Panc1 (cell line): Measurements from ENCODE around the gene EHBP1. TPM values are rescaled to one million over a fixed set of nuclear protein-coding genes. Genes with fewer than 3 reads are reported as not detected.

ENCODE experiments used
- ATAC-seq: fragments of 200-7000 bp; cut with Tn5 transposase; 2 replicates; pipeline ENCODE4 v1.9.1; 2020; ENCODE audit warnings: mild to moderate bottlenecking, moderate library complexity
- BruUV-seq: library from RNA; stranded (reverse); fragments of 400-500 nt; replicated peaks from 2 replicates; lab custom pipeline; 2021; lab: Mats Ljungman, UMichigan
- CTCF ChIA-PET: fragments of 300-600 bp; sonication (Branson Sonifier 250); formaldehyde crosslinking; loops from one replicate; lab custom pipeline; 2022; ENCODE audit warnings: antibody characterized with exemption; lab: Charles Lee
- POLR2A ChIA-PET: fragments of 300-600 bp; sonication (Branson Sonifier 250); formaldehyde crosslinking; loops from one replicate; lab custom pipeline; 2022; ENCODE audit warnings: antibody characterized with exemption; lab: Charles Lee
- DNase-seq: peaks from one replicate; pipeline ENCODE4 v3.0.0-alpha.2; 2010; ENCODE audit warnings: low read depth, low spot score
- H3K27ac ChIP-seq: 2 replicates; pipeline ENCODE4 v1.5.1; 2011; ENCODE audit warnings: mild to moderate bottlenecking, low read length, inconsistent platforms
- H3K27me3 ChIP-seq: fragments of 200-500 bp; sonication (Bioruptor generic); 2 replicates; pipeline ENCODE4 v1.6.0; 2014; ENCODE audit warnings: low read length, inconsistent platforms; ENCODE audit not compliant: control insufficient read depth, insufficient read depth
- H3K36me3 ChIP-seq: fragments of 200-500 bp; sonication (Bioruptor generic); 2 replicates; pipeline ENCODE4 v1.5.1; 2014; ENCODE audit warnings: inconsistent platforms, mild to moderate bottlenecking, low read length, moderate library complexity; ENCODE audit not compliant: control insufficient read depth, insufficient read depth
- H3K4me1 ChIP-seq: 2 replicates; pipeline ENCODE4 v1.5.1; 2011; ENCODE audit warnings: inconsistent platforms, mild to moderate bottlenecking, low read length, moderate library complexity; ENCODE audit not compliant: control insufficient read depth, insufficient read depth
- H3K4me3 ChIP-seq, 2 experiments: 2 replicates each; pipeline ENCODE4 v1.5.1; 2011 to 2012; ENCODE audit warnings: low read depth in 2 of 2, low read length in 2 of 2, mild to moderate bottlenecking in 2 of 2, inconsistent platforms in 1 of 2, moderate library complexity in 1 of 2
- H3K9me3 ChIP-seq: fragments of 200-500 bp; sonication (Bioruptor generic); 2 replicates; pipeline ENCODE4 v1.5.1; 2014; ENCODE audit warnings: low read depth, mild to moderate bottlenecking, inconsistent platforms, low read length, moderate library complexity; ENCODE audit not compliant: control insufficient read depth, insufficient read depth
- POLR2AphosphoS5 ChIP-seq: IDR thresholded peaks from 2 replicates; pipeline ENCODE4 v1.6.1; 2012; ENCODE audit warnings: mild to moderate bottlenecking, low read depth, low read length, moderate library complexity
- SIN3A ChIP-seq: IDR thresholded peaks from 2 replicates; pipeline ENCODE4 v1.6.1; 2012; ENCODE audit warnings: low read depth, mild to moderate bottlenecking, low read length, moderate library complexity, borderline replicate concordance; ENCODE audit not compliant: insufficient read depth
- TCF7L2 ChIP-seq: IDR thresholded peaks from 2 replicates; pipeline ENCODE4 v1.6.1; 2011; ENCODE audit warnings: mild to moderate bottlenecking, low read depth, low read length, inconsistent platforms
- in situ Hi-C: cut with HindIII; loops from 2 replicates; pipeline ENCODE4 v1.10.0; 2016; ENCODE audit warnings: low sequenced_read_pairs, low pct_unique_long_range_greater_than_20kb
- intact Hi-C: fragments of 100-400 bp; cut with micrococcal nuclease; formaldehyde crosslinking; loops from one replicate; pipeline ENCODE4 v1.10.0; 2022; ENCODE audit not compliant: unreplicated experiment
- total RNA-seq: library from RNA; stranded (reverse); gene quantifications from one replicate; pipeline ENCODE4 v1.2.1, GENCODE V29; 2021; ENCODE audit not compliant: unreplicated experiment
- TF ChIP-seq, protein P1 (sequence below): fragments of 450-650 bp; IDR thresholded peaks from 2 replicates; pipeline ENCODE4 v1.5.1; 2017; ENCODE audit warnings: mild to moderate bottlenecking
- TF ChIP-seq, protein P2 (sequence below), 2 experiments: IDR thresholded peaks; 2 replicates each; pipeline ENCODE4 v1.6.1; 2011 to 2012; ENCODE audit warnings: low read depth in 2 of 2, control low read depth in 1 of 2, low read length in 1 of 2, mild to moderate bottlenecking in 1 of 2, moderate library complexity in 1 of 2; ENCODE audit not compliant: insufficient read depth in 1 of 2

EHBP1 gene
- total RNA-seq, 1 experiment from 2014 or later, result 46.1 TPM

DNA sequence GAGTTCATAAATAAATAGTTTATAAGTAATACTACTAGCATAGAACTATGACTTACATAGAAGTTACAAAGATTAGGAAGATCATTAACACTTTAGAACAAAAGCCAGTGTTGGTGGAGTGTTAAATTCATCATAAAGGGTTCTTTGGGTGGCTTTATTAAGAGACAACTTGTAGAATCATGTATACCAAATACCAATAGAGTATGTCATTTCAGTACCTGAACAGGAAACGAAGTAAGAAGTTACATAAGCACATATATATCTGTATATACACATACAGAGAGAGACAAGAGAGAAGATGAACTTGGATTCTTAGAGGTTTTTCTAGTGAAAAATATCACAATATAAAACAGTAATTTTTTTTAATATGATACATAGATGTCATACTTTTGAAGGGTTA lies 262.7 kb downstream of the EHBP1 start:
- H3K4me3 ChIP-seq, result no peak overlapping the region
- H3K36me3 ChIP-seq, result no peaks in the 10 kb centered on the region
- ATAC-seq (no peak), DNase-seq (no peak)
- H3K27ac ChIP-seq, result no peak overlapping the region
- no peaks in the 10 kb centered on the region for H3K9me3 ChIP-seq
- TF ChIP-seq, protein P1, sequence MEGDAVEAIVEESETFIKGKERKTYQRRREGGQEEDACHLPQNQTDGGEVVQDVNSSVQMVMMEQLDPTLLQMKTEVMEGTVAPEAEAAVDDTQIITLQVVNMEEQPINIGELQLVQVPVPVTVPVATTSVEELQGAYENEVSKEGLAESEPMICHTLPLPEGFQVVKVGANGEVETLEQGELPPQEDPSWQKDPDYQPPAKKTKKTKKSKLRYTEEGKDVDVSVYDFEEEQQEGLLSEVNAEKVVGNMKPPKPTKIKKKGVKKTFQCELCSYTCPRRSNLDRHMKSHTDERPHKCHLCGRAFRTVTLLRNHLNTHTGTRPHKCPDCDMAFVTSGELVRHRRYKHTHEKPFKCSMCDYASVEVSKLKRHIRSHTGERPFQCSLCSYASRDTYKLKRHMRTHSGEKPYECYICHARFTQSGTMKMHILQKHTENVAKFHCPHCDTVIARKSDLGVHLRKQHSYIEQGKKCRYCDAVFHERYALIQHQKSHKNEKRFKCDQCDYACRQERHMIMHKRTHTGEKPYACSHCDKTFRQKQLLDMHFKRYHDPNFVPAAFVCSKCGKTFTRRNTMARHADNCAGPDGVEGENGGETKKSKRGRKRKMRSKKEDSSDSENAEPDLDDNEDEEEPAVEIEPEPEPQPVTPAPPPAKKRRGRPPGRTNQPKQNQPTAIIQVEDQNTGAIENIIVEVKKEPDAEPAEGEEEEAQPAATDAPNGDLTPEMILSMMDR, result no peak
- TF ChIP-seq TCF7L2 (no peak), SIN3A (no peak), POLR2AphosphoS5 (no peak)
- TF ChIP-seq, protein P2, sequence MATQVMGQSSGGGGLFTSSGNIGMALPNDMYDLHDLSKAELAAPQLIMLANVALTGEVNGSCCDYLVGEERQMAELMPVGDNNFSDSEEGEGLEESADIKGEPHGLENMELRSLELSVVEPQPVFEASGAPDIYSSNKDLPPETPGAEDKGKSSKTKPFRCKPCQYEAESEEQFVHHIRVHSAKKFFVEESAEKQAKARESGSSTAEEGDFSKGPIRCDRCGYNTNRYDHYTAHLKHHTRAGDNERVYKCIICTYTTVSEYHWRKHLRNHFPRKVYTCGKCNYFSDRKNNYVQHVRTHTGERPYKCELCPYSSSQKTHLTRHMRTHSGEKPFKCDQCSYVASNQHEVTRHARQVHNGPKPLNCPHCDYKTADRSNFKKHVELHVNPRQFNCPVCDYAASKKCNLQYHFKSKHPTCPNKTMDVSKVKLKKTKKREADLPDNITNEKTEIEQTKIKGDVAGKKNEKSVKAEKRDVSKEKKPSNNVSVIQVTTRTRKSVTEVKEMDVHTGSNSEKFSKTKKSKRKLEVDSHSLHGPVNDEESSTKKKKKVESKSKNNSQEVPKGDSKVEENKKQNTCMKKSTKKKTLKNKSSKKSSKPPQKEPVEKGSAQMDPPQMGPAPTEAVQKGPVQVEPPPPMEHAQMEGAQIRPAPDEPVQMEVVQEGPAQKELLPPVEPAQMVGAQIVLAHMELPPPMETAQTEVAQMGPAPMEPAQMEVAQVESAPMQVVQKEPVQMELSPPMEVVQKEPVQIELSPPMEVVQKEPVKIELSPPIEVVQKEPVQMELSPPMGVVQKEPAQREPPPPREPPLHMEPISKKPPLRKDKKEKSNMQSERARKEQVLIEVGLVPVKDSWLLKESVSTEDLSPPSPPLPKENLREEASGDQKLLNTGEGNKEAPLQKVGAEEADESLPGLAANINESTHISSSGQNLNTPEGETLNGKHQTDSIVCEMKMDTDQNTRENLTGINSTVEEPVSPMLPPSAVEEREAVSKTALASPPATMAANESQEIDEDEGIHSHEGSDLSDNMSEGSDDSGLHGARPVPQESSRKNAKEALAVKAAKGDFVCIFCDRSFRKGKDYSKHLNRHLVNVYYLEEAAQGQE (IDR thresholded peaks at IDR 0.05; ENCODE audit: insufficient read depth in 1 of 2, low read depth in 2 of 2, low read length in 1 of 2), result no peak
- intact Hi-C loops, result no loop called here
- in situ Hi-C loops, result no loop called here
- ChIA-PET POLR2A (no interaction called here), CTCF (no interaction called here)
- no TSS peak for BruUV-seq
- no peaks in the 10 kb centered on the region for H3K4me1 ChIP-seq
- no peaks in the 10 kb centered on the region for H3K27me3 ChIP-seq

DNA sequence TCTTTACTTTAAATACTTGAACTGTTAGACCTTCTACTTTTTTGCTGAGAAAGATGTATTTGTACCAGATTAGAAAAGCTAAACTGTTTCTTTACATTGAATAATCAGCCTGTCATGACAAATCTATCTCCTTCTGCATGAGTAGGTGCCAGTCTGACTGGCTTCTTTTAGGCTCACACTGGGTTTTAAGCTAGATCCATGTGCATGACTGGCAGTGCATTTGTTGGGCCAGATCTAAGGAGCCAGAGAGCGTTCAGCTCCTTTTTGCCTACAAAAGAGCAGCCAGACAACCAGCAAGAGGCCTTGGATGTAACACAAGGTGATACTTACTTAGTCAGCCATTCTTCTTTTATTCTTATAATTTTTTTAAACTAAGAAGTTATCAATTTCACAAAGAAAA lies 263.2 kb downstream of the EHBP1 start:
- no peak for DNase-seq
- Histone ChIP-seq H3K9me3 (no peaks in the 10 kb centered on the region), H3K27ac (no peak overlapping the region), H3K36me3 (no peaks in the 10 kb centered on the region), H3K4me3 (no peak overlapping the region), H3K27me3 (no peaks in the 10 kb centered on the region), H3K4me1 (no peaks in the 10 kb centered on the region)
- TF ChIP-seq, protein P1, result no peak
- TF ChIP-seq, protein P2 (IDR thresholded peaks at IDR 0.05; ENCODE audit: insufficient read depth in 1 of 2, low read depth in 2 of 2, low read length in 1 of 2), result no peak
- TF ChIP-seq TCF7L2 (no peak), POLR2AphosphoS5 (no peak), SIN3A (no peak)
- no TSS peak for BruUV-seq
- ATAC-seq, result no peak
- intact Hi-C loops, result no loop called here
- POLR2A ChIA-PET, result no interaction called here
- CTCF ChIA-PET, result no interaction called here
- in situ Hi-C loops, result no loop called here
